ENCODE results near the gene MITF.

The MITF gene

GRCh38 chr3:70003119-70003518 lies 263.9 kb downstream of the MITF start:
- no peak for DNase-seq (ENCODE audit: low read depth)

GRCh38 chr3:70006089-70006488 lies 266.8 kb downstream of the MITF start:
- no peak for TF ChIP-seq MYC (IDR thresholded peaks at IDR 0.05; ENCODE audit: low read depth, low read length)
- TF ChIP-seq, protein P1, sequence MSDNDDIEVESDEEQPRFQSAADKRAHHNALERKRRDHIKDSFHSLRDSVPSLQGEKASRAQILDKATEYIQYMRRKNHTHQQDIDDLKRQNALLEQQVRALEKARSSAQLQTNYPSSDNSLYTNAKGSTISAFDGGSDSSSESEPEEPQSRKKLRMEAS (IDR thresholded peaks at IDR 0.05; ENCODE audit: low read depth, low read length), result no peak
- TF ChIP-seq POLR2A (IDR thresholded peaks at IDR 0.05; ENCODE audit: extremely low read depth, insufficient read length), result no peak
- no peak for TF ChIP-seq CTCF (IDR thresholded peaks at IDR 0.05; ENCODE audit: low read depth, low read length)
- DNase-seq (ENCODE audit: low read depth), result peak; percentile 2
- no peak overlapping the region for H3K4me3 ChIP-seq (ENCODE audit: low read depth, low read length)

More at GRCh38 chr3:70003119-70003518, 263.9 kb downstream of the MITF start:
- no peak overlapping the region for H3K4me3 ChIP-seq (ENCODE audit: low read depth, low read length)
- TF ChIP-seq, protein P1 (IDR thresholded peaks at IDR 0.05; ENCODE audit: low read depth, low read length), result no peak
- TF ChIP-seq CTCF (IDR thresholded peaks at IDR 0.05; ENCODE audit: low read depth, low read length), result no peak
- TF ChIP-seq POLR2A (IDR thresholded peaks at IDR 0.05; ENCODE audit: extremely low read depth, insufficient read length), result no peak

DNA sequence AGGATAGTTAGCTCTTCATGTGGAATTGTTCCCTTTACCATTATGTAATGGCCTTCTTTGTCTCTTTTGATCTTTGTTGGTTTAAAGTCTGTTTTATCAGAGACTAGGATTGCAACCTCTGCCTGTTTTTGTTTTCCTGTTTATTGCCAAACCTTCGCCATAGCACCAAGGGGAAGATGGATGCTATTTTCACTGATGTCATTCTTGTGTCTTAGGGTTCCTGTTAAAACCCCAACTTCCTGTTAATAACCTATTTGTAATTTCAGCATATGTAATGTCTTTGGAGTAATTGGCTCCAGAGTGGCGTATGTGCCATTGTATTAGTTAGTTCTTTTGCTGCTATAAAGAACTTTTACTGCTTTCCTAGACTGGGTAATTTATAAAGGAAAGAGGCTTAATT lies 271.1 kb downstream of the MITF start:
- TF ChIP-seq MYC (IDR thresholded peaks at IDR 0.05; ENCODE audit: low read depth, low read length) (no peak), CTCF (IDR thresholded peaks at IDR 0.05; ENCODE audit: low read depth, low read length) (no peak), POLR2A (IDR thresholded peaks at IDR 0.05; ENCODE audit: extremely low read depth, insufficient read length) (no peak)
- TF ChIP-seq, protein P1 (IDR thresholded peaks at IDR 0.05; ENCODE audit: low read depth, low read length), result no peak
- no peak for DNase-seq (ENCODE audit: low read depth)

GRCh38 chr3:70011582-70011981 lies 272.3 kb downstream of the MITF start:
- H3K4me3 ChIP-seq (ENCODE audit: low read depth, low read length), result no peak overlapping the region
- no peak for TF ChIP-seq CTCF (IDR thresholded peaks at IDR 0.05; ENCODE audit: low read depth, low read length)
- TF ChIP-seq, protein P1 (IDR thresholded peaks at IDR 0.05; ENCODE audit: low read depth, low read length), result no peak
- TF ChIP-seq MYC (IDR thresholded peaks at IDR 0.05; ENCODE audit: low read depth, low read length), result no peak
- TF ChIP-seq POLR2A (IDR thresholded peaks at IDR 0.05; ENCODE audit: extremely low read depth, insufficient read length), result no peak
- no peak for DNase-seq (ENCODE audit: low read depth)

More for the DNA sequence above, 271.1 kb downstream of the MITF start:
- H3K4me3 ChIP-seq (ENCODE audit: low read depth, low read length), result no peak overlapping the region
